H1 (cell line): ENCODE results near the gene CASD1. TPM values are rescaled to one million over a fixed set of nuclear protein-coding genes. Genes with fewer than 3 reads are reported as not detected.

Experiments used
- CTCF ChIA-PET: fragments of 300-600 bp; sonication (Branson Sonifier 250); formaldehyde crosslinking; loops from one replicate; lab custom pipeline; 2021; ENCODE audit not compliant: partially characterized antibody; lab: Charles Lee
- POLR2A ChIA-PET: fragments of 300-600 bp; sonication (Branson Sonifier 250); formaldehyde crosslinking; loops from one replicate; lab custom pipeline; 2021; ENCODE audit warnings: inconsistent platforms; ENCODE audit not compliant: partially characterized antibody; lab: Charles Lee
- DNase-seq, 2 experiments: peaks; one replicate each; pipeline versions ENCODE4 v3.0.0 to v3.0.0-alpha.2; 2010 to 2022; ENCODE audit warnings: low spot score in 2 of 2, low read depth in 1 of 2, mixed read lengths in 1 of 2
- FAIRE-seq: peaks from 2 replicates; lab custom pipeline; 2011; peaks lifted over from hg19 to GRCh38; lab: Jason Lieb, UNC
- H2AFZ ChIP-seq: 2 replicates; pipeline ENCODE4 v1.8.1; 2012; ENCODE audit warnings: low read length, inconsistent platforms
- H2AK5ac ChIP-seq: 2 replicates; pipeline ENCODE4 v1.6.1; 2013; ENCODE audit warnings: low read depth, low read length
- H2BK120ac ChIP-seq: replicated peaks from 2 replicates; pipeline ENCODE3; 2013; ENCODE audit warnings: low read depth, low read length, inconsistent platforms
- H2BK12ac ChIP-seq: 2 replicates; pipeline ENCODE4 v1.6.1; 2013; ENCODE audit warnings: low read depth, low read length
- H2BK15ac ChIP-seq: 2 replicates; pipeline ENCODE4 v1.6.1; 2013; ENCODE audit warnings: low read length
- H2BK20ac ChIP-seq: 2 replicates; pipeline ENCODE4 v1.6.1; 2013; ENCODE audit warnings: low read length
- H2BK5ac ChIP-seq: 2 replicates; pipeline ENCODE4 v1.6.1; 2013; ENCODE audit warnings: low read depth, low read length
- H3K14ac ChIP-seq: 2 replicates; pipeline ENCODE4 v1.6.1; 2013; ENCODE audit warnings: inconsistent platforms; ENCODE audit not compliant: insufficient read length
- H3K18ac ChIP-seq: 2 replicates; pipeline ENCODE4 v1.6.1; 2013; ENCODE audit warnings: low read length; ENCODE audit errors: extremely low read depth
- H3K23ac ChIP-seq: 2 replicates; pipeline ENCODE4 v1.6.1; 2013; ENCODE audit warnings: inconsistent platforms; ENCODE audit not compliant: insufficient read length
- H3K23me2 ChIP-seq: 2 replicates; pipeline ENCODE4 v1.6.1; 2013; ENCODE audit warnings: low read depth, low read length
- H3K27ac ChIP-seq: 2 replicates; pipeline ENCODE4 v1.6.1; 2011; ENCODE audit warnings: low read depth, low read length, inconsistent platforms
- H3K27me3 ChIP-seq, 4 experiments: replicated peaks in 1 of 4; 1 replicate in 1 of 4; 2 replicates in 3 of 4; pipeline versions ENCODE4 v1.6.1 to v1.8.1; 2011 to 2013; ENCODE audit warnings: low read length in 3 of 4, mild to moderate bottlenecking in 3 of 4, inconsistent platforms in 2 of 4, mixed read lengths in 2 of 4, moderate library complexity in 1 of 4; ENCODE audit not compliant: control insufficient read depth in 3 of 4, insufficient read depth in 3 of 4; ENCODE audit errors: extremely low read depth in 1 of 4
- H3K36me3 ChIP-seq, 4 experiments: 2 replicates each; pipeline versions ENCODE4 v1.6.1 to v1.8.1; 2011 to 2013; ENCODE audit warnings: mild to moderate bottlenecking in 4 of 4, low read length in 3 of 4, moderate library complexity in 2 of 4, control low read depth in 1 of 4, inconsistent platforms in 1 of 4; ENCODE audit not compliant: insufficient read depth in 4 of 4, control insufficient read depth in 2 of 4
- H3K4ac ChIP-seq: replicated peaks from 2 replicates; pipeline ENCODE3; 2013; ENCODE audit warnings: low read length, low read depth, mixed read lengths, inconsistent platforms; ENCODE audit not compliant: insufficient read length
- H3K4me1 ChIP-seq, 4 experiments: replicated peaks in 1 of 4; 1 replicate in 1 of 4; 2 replicates in 3 of 4; pipeline versions ENCODE4 v1.6.1 to v1.8.1; 2011 to 2013; ENCODE audit warnings: low read length in 3 of 4, inconsistent platforms in 2 of 4, mixed read lengths in 1 of 4; ENCODE audit not compliant: insufficient read depth in 4 of 4, control insufficient read depth in 3 of 4
- H3K4me2 ChIP-seq, 2 experiments: 2 replicates each; pipeline versions ENCODE4 v1.6.1 to v1.8.1; 2011 to 2013; ENCODE audit warnings: low read depth in 2 of 2, low read length in 2 of 2, control low read depth in 1 of 2, inconsistent platforms in 1 of 2, mild to moderate bottlenecking in 1 of 2; ENCODE audit not compliant: insufficient read depth in 1 of 2
- H3K4me3 ChIP-seq, 4 experiments: fragments of 200-600, 300-600 bp in 1 of 4; sonication (generic), shearing (Covaris generic), sonication (Bioruptor Twin) in 1 of 4; 2 replicates each; pipeline versions ENCODE4 v1.5.1 to v1.8.1; 2011 to 2016; ENCODE audit warnings: low read length in 4 of 4, low read depth in 3 of 4, control low read depth in 2 of 4, inconsistent platforms in 2 of 4, mild to moderate bottlenecking in 2 of 4, mixed read lengths in 1 of 4, moderate library complexity in 1 of 4; ENCODE audit not compliant: insufficient read depth in 2 of 4; ENCODE audit errors: extremely low read depth in 1 of 4
- H3K56ac ChIP-seq: replicated peaks from 2 replicates; pipeline ENCODE3; 2013; ENCODE audit warnings: low read depth, mild to moderate bottlenecking, mixed read lengths, low read length, inconsistent platforms; ENCODE audit not compliant: insufficient read length
- H3K79me1 ChIP-seq: 2 replicates; pipeline ENCODE4 v1.6.1; 2013; ENCODE audit warnings: low read depth, low read length, control low read depth
- H3K79me2 ChIP-seq, 2 experiments: 2 replicates each; pipeline versions ENCODE4 v1.6.1 to v1.8.1; 2012 to 2013; ENCODE audit warnings: low read length in 2 of 2, mild to moderate bottlenecking in 2 of 2, inconsistent platforms in 1 of 2; ENCODE audit not compliant: insufficient read depth in 2 of 2, control insufficient read depth in 1 of 2
- H3K9ac ChIP-seq, 4 experiments: replicated peaks in 1 of 4; 1 replicate in 1 of 4; 2 replicates in 3 of 4; pipeline versions ENCODE4 v1.6.1 to v1.8.1; 2011 to 2013; ENCODE audit warnings: low read depth in 3 of 4, low read length in 3 of 4, control low read depth in 2 of 4, mild to moderate bottlenecking in 2 of 4, moderate library complexity in 2 of 4, inconsistent platforms in 1 of 4; ENCODE audit errors: extremely low read depth in 1 of 4
- H3K9me3 ChIP-seq, 2 experiments: 2 replicates each; pipeline versions ENCODE4 v1.6.1 to v1.8.1; 2012 to 2013; ENCODE audit warnings: mild to moderate bottlenecking in 2 of 2, moderate library complexity in 2 of 2, control low read depth in 1 of 2, inconsistent platforms in 1 of 2, low read depth in 1 of 2, low read length in 1 of 2, mixed read lengths in 1 of 2; ENCODE audit not compliant: insufficient read depth in 2 of 2
- H4K20me1 ChIP-seq, 2 experiments: replicated peaks in 1 of 2; 2 replicates each; pipeline versions ENCODE3 to v1.8.1; 2011 to 2013; ENCODE audit warnings: inconsistent platforms in 2 of 2, low read length in 2 of 2, mild to moderate bottlenecking in 1 of 2; ENCODE audit not compliant: insufficient read depth in 2 of 2, control insufficient read depth in 1 of 2
- H4K5ac ChIP-seq: 2 replicates; pipeline ENCODE4 v1.6.1; 2013; ENCODE audit warnings: low read length, low read depth, mixed read lengths, inconsistent platforms; ENCODE audit not compliant: insufficient read length
- H4K8ac ChIP-seq: 2 replicates; pipeline ENCODE4 v1.8.0; 2013; ENCODE audit warnings: mild to moderate bottlenecking, moderate library complexity, low read length, inconsistent platforms; ENCODE audit not compliant: insufficient read depth; ENCODE audit errors: extremely low read depth
- H4K91ac ChIP-seq: replicated peaks from 2 replicates; pipeline ENCODE3; 2013; ENCODE audit warnings: low read length, mixed read lengths, inconsistent platforms; ENCODE audit not compliant: insufficient read length
- ASH2L ChIP-seq: fragments of 200-600, 300-600 bp; sonication (generic); IDR thresholded peaks from one replicate; pipeline ENCODE4 v1.7.1; 2017; ENCODE audit warnings: low read length
- SUZ12 ChIP-seq: fragments of 200-600 bp; sonication (generic); IDR thresholded peaks from 2 replicates; pipeline ENCODE4 v1.6.1; 2012; ENCODE audit warnings: mild to moderate bottlenecking, inconsistent platforms, low read length, moderate library complexity, mixed read lengths
- WGBS, 2 experiments: shearing (Covaris generic) in 1 of 2; methylation state at CpG; one replicate each; pipeline versions ENCODE4 v1.1.6 to v1.1.7; 2013 to 2015; ENCODE audit warnings: low lambda C conversion rate in 2 of 2, mixed read lengths in 2 of 2, inconsistent platforms in 1 of 2, low coverage in 1 of 2, missing lambda C conversion rate in 1 of 2; ENCODE audit not compliant: insufficient replicate concordance in 2 of 2, insufficient coverage in 1 of 2, insufficient read length in 1 of 2; ENCODE audit errors: extremely low coverage in 1 of 2, missing lambda C conversion rate in 1 of 2; 5-methylcytosine and 5-hydroxymethylcytosine counted together
- polyA plus RNA-seq, 7 experiments: library from polyadenylated mRNA; depleted of rRNA in 3 of 7; stranded (reverse) in 5 of 7; unstranded in 2 of 7; fragments of >200 nt in 5 of 7; fragments of 200-250 nt in 2 of 7; gene quantifications; 1 replicate in 5 of 7; 2 replicates in 1 of 7; 4 replicates in 1 of 7; pipeline versions ENCODE4 v1.2.1 to v1.2.3, GENCODE V29; 2011 to 2013; ENCODE audit warnings: missing spikeins in 2 of 7, mixed read lengths in 2 of 7
- total RNA-seq: library from RNA; stranded (reverse); fragmentation: NEBNext Ultra II Directional; extraction: Animal tissue kit (Norgen Biotek cat#: 25700); gene quantifications from 2 replicates; pipeline ENCODE4 v1.2.1, GENCODE V29; 2021

The CASD1 gene
- total and polyA plus RNA-seq, 2 of the 8 experiments (the other 6 are each of a cell fraction or from before 2014, with no cell fraction given) = 14.2 to 18.8 TPM

DNA sequence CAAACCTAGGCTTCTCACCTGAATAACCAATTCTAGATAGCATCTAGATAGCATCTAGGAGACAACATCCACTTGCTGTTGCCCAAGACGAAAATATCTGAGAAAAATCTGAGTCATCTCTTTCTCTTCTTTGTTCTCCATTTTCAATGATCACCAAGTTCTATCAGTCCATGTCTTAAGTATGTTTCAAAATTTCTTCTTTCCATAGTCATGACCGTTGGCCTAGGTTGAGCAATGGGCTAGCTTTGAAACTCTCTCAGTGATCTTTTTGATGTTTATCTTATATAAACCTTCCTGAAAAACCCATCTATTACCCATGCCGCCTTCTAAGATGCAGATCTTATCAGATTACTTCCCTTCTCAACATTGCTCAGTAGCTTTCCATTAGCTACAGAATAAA is 23.4 kb upstream of the CASD1 start:
- Histone ChIP-seq H3K56ac (no peak overlapping the region), H3K23ac (no peak overlapping the region), H3K4ac (no peak overlapping the region), H3K79me2 (no peaks in the 10 kb centered on the region), H2BK20ac (no peak overlapping the region), H4K8ac (no peak overlapping the region), H2BK15ac (no peak overlapping the region), H2BK12ac (no peak overlapping the region), H2AK5ac (no peak overlapping the region), H4K20me1 (no peaks in the 10 kb centered on the region), H3K4me1 (no peaks in the 10 kb centered on the region), H3K27me3 (no peaks in the 10 kb centered on the region), H3K9ac (no peak overlapping the region), H4K5ac (no peak overlapping the region), H4K91ac (no peak overlapping the region), H3K79me1 (no peaks in the 10 kb centered on the region), H2BK120ac (no peak overlapping the region), H3K27ac (no peak overlapping the region), H3K4me3 (no peak overlapping the region), H3K36me3 (no peaks in the 10 kb centered on the region), H3K9me3 (no peaks in the 10 kb centered on the region), H3K18ac (no peak overlapping the region), H2AFZ (no peak overlapping the region), H2BK5ac (no peak overlapping the region), H3K4me2 (no peak overlapping the region), H3K23me2 (no peaks in the 10 kb centered on the region), H3K14ac (no peak overlapping the region)
- POLR2A ChIA-PET = no interaction called here
- WGBS, 2 experiments = 89% methylated on average over 3 of the region's 3 CpGs; no CpG with 5 or more reads in 1 of the 2 experiments
- no peak for FAIRE-seq
- CTCF ChIA-PET = no interaction called here
- no peak for DNase-seq
- TF ChIP-seq SUZ12 = no peak
- TF ChIP-seq ASH2L = no peak
